Caco-2 (cell line): ENCODE measurements around the gene CDCA8. TPM values are rescaled to one million over a fixed set of nuclear protein-coding genes. Genes with fewer than 3 reads are reported as not detected.

ENCODE experiments used
- BruUV-seq: library from RNA; stranded (reverse); fragments of 400-500 nt; replicated peaks from 2 replicates; lab custom pipeline; 2021; lab: Mats Ljungman, UMichigan
- CTCF ChIA-PET: fragments of 300-600 bp; sonication (Branson Sonifier 250); formaldehyde crosslinking; loops from one replicate; lab custom pipeline; 2022; ENCODE audit warnings: antibody characterized with exemption; lab: Charles Lee
- POLR2A ChIA-PET: fragments of 300-600 bp; sonication (Branson Sonifier 250); formaldehyde crosslinking; loops from one replicate; lab custom pipeline; 2022; ENCODE audit warnings: antibody characterized with exemption; lab: Charles Lee
- DNase-seq, 2 experiments: peaks; one replicate each; pipeline versions ENCODE4 v3.0.0 to v3.0.0-alpha.2; 2020 to 2022
- H3K27me3 ChIP-seq: replicated peaks from 2 replicates; pipeline ENCODE4 v1.6.0; 2011; ENCODE audit warnings: low read length; ENCODE audit not compliant: control insufficient read depth, insufficient read depth
- H3K36me3 ChIP-seq: 2 replicates; pipeline ENCODE4 v1.5.1; 2011; ENCODE audit warnings: low read length; ENCODE audit not compliant: control insufficient read depth, insufficient read depth
- H3K4me1 ChIP-seq: fragments of 250-450 bp; sonication (Bioruptor Pico); 2 replicates; pipeline ENCODE4 v1.5.1; 2020; ENCODE audit warnings: mild to moderate bottlenecking
- H3K4me3 ChIP-seq: 2 replicates; pipeline ENCODE4 v1.5.1; 2011; ENCODE audit warnings: low read depth, mild to moderate bottlenecking, control low read depth, low read length
- H3K9me3 ChIP-seq: fragments of 250-450 bp; sonication (Bioruptor Pico); 2 replicates; pipeline ENCODE4 v1.5.1; 2020; ENCODE audit warnings: mild to moderate bottlenecking, moderate library complexity
- H3K27ac Mint-ChIP-seq: one replicate; pipeline ENCODE4 v1.8.0; 2022; ENCODE audit warnings: mixed read lengths; ENCODE audit not compliant: unreplicated experiment
- H3K27me3 Mint-ChIP-seq: one replicate; pipeline ENCODE4 v1.8.0; 2022; ENCODE audit warnings: mixed read lengths; ENCODE audit not compliant: insufficient read depth, unreplicated experiment
- H3K36me3 Mint-ChIP-seq: one replicate; pipeline ENCODE4 v1.8.0; 2022; ENCODE audit warnings: mild to moderate bottlenecking, mixed read lengths; ENCODE audit not compliant: insufficient read depth, unreplicated experiment
- H3K4me1 Mint-ChIP-seq: one replicate; pipeline ENCODE4 v1.8.0; 2022; ENCODE audit warnings: low read depth, mixed read lengths; ENCODE audit not compliant: unreplicated experiment
- H3K4me3 Mint-ChIP-seq: one replicate; pipeline ENCODE4 v1.8.0; 2022; ENCODE audit warnings: mild to moderate bottlenecking, moderate library complexity, mixed read lengths; ENCODE audit not compliant: unreplicated experiment
- H3K9me3 Mint-ChIP-seq: one replicate; pipeline ENCODE4 v1.8.0; 2022; ENCODE audit warnings: mixed read lengths; ENCODE audit not compliant: unreplicated experiment
- CTCF ChIP-seq, 2 experiments: fragments of 200-600 bp in 1 of 2; IDR thresholded peaks; 1 replicate in 1 of 2; 2 replicates in 1 of 2; pipeline versions ENCODE4 v1.5.1 to v1.8.0; 2011 to 2022; ENCODE audit warnings: antibody characterized with exemption in 1 of 2, control low read depth in 1 of 2, inconsistent platforms in 1 of 2, low read depth in 1 of 2, low read length in 1 of 2, mild to moderate bottlenecking in 1 of 2, moderate library complexity in 1 of 2; ENCODE audit not compliant: insufficient read depth in 1 of 2, severe bottlenecking in 1 of 2, unreplicated experiment in 1 of 2
- intact Hi-C: fragments of 100-400 bp; cut with micrococcal nuclease; formaldehyde crosslinking; loops from one replicate; pipeline ENCODE4 v1.10.0; 2022; ENCODE audit not compliant: unreplicated experiment
- total RNA-seq: library from RNA; stranded (reverse); gene quantifications from 2 replicates; pipeline ENCODE4 v1.2.3, GENCODE V29; 2022

Gene CDCA8
- total RNA-seq, 1 experiment from 2014 or later: 37.0 TPM

- Mint-ChIP-seq H3K27me3 (no peaks in the 10 kb centered on the region), H3K4me1 (no peaks in the 10 kb centered on the region), H3K9me3 (no peaks in the 10 kb centered on the region), H3K36me3 (no peaks in the 10 kb centered on the region), H3K4me3 (no peak overlapping the region), H3K27ac (no peak overlapping the region)
- no TSS peak for BruUV-seq
- Histone ChIP-seq H3K27me3 (no peaks in the 10 kb centered on the region), H3K4me1 (peaks cover 6% of the 10 kb centered on the region), H3K4me3 (no peak overlapping the region), H3K36me3 (no peaks in the 10 kb centered on the region), H3K9me3 (no peaks in the 10 kb centered on the region)
- CTCF ChIA-PET: no interaction called here
- intact Hi-C loops: no loop called here
- POLR2A ChIA-PET: no interaction called here
- no peak for DNase-seq
- no peak for TF ChIP-seq CTCF (IDR thresholded peaks at IDR 0.05; ENCODE audit: insufficient read depth in 1 of 2, low read depth in 1 of 2, low read length in 1 of 2, severe bottlenecking in 1 of 2, unreplicated experiment in 1 of 2)
Observed at GRCh38 chr1:37660664-37661063, 31.7 kb upstream of the CDCA8 start.

- H3K4me3 ChIP-seq: no peak overlapping the region
- H3K27me3 ChIP-seq: no peaks in the 10 kb centered on the region
- H3K9me3 ChIP-seq: no peaks in the 10 kb centered on the region
- H3K4me1 Mint-ChIP-seq: no peaks in the 10 kb centered on the region
- no TSS peak for BruUV-seq
- no peak overlapping the region for H3K27ac Mint-ChIP-seq
- no peaks in the 10 kb centered on the region for H3K27me3 Mint-ChIP-seq
- no peak for TF ChIP-seq CTCF (IDR thresholded peaks at IDR 0.05; ENCODE audit: insufficient read depth in 1 of 2, low read depth in 1 of 2, low read length in 1 of 2, severe bottlenecking in 1 of 2, unreplicated experiment in 1 of 2)
- ChIA-PET CTCF (no interaction called here), POLR2A (no interaction called here)
- H3K36me3 ChIP-seq: no peaks in the 10 kb centered on the region
- H3K4me1 ChIP-seq: peaks cover 6% of the 10 kb centered on the region
- no peak for DNase-seq
- H3K9me3 Mint-ChIP-seq: no peaks in the 10 kb centered on the region
- H3K36me3 Mint-ChIP-seq: no peaks in the 10 kb centered on the region
- H3K4me3 Mint-ChIP-seq: no peak overlapping the region
- intact Hi-C loops: no loop called here
Observed at GRCh38 chr1:37661401-37661800, 30.9 kb upstream of the CDCA8 start.

- Mint-ChIP-seq H3K36me3 (no peaks in the 10 kb centered on the region), H3K4me1 (no peaks in the 10 kb centered on the region), H3K27ac (no peak overlapping the region), H3K9me3 (no peaks in the 10 kb centered on the region), H3K27me3 (no peaks in the 10 kb centered on the region), H3K4me3 (no peak overlapping the region)
- intact Hi-C loops: no loop called here
- peaks cover 6% of the 10 kb centered on the region for H3K4me1 ChIP-seq
- no peaks in the 10 kb centered on the region for H3K27me3 ChIP-seq
- ChIA-PET POLR2A (no interaction called here), CTCF (no interaction called here)
- no peak overlapping the region for H3K4me3 ChIP-seq
- no peaks in the 10 kb centered on the region for H3K36me3 ChIP-seq
- no peak for TF ChIP-seq CTCF (IDR thresholded peaks at IDR 0.05; ENCODE audit: insufficient read depth in 1 of 2, low read depth in 1 of 2, low read length in 1 of 2, severe bottlenecking in 1 of 2, unreplicated experiment in 1 of 2)
- H3K9me3 ChIP-seq: no peaks in the 10 kb centered on the region
- no TSS peak for BruUV-seq
- DNase-seq: no peak
Observed at GRCh38 chr1:37662031-37662755, 30.1 kb upstream of the CDCA8 start.
